GM23338 (cell line): ENCODE data around the gene SLC10A2. TPM values are rescaled to one million over a fixed set of nuclear protein-coding genes. Genes with fewer than 3 reads are reported as not detected.

Experiments used
- polyA plus RNA-seq: library from polyadenylated mRNA; unstranded; fragments of >200 nt; fragmentation: Nextera tagmentation; extraction: Ambion mirVana; gene quantifications from 2 replicates; pipeline ENCODE4 v1.2.1, GENCODE V29; 2016
- total RNA-seq: library from RNA; depleted of rRNA; stranded (reverse); fragments of >200 nt; shearing (Covaris generic); gene quantifications from 2 replicates; pipeline ENCODE4 v1.2.3, GENCODE V29; 2014; rRNA removed

Gene SLC10A2
- total and polyA plus RNA-seq, 2 experiments from 2014 or later = not detected

Other genes starting within 250 kb of the SLC10A2 start
- 25.4 and 33.0 TPM in 2 replicates for gene ERCC5, start 220.4 kb downstream of the SLC10A2 start, total RNA-seq
- 21.9 and 26.2 TPM in 2 replicates for gene ERCC5, start 220.4 kb downstream of the SLC10A2 start, polyA plus RNA-seq